HG03066 (cell line): ENCODE results near the gene DGLUCY.
"Not testable (repeated sequence)": the region's sequence is repeated elsewhere in the genome, so short reads cannot be mapped to it uniquely, and the experiment has no call there.

Experiments
- ATAC-seq: cut with Tn5 transposase; IDR thresholded peaks from one replicate; pipeline ENCODE4 v1.9.1; 2021; ENCODE audit warnings: low read depth; ENCODE audit not compliant: unreplicated experiment

DGLUCY gene

GRCh38 chr14:91230397-91231035 is 116.6 kb downstream of the DGLUCY start:
- ATAC-seq = no peak

DNA sequence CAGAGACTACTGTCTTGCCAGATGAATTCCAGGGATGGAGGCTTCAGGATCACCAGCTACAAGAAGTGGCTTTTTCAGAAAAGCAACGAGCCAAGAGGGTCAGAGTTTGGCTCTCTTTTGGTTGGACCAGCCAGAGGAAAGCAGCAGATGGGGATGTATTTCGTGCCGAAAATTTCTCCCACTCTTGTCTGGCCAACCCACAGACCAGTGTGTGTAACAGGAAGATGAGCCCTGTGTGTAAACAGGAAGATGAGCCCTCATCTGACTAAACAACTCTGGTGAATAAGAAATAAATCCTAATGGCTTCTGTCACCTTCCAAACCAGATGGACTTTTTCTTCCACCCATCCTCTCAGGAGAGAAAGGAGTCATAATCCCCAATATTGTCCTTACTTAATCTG is 117.6 kb downstream of the DGLUCY start:
- no peak for ATAC-seq

- ATAC-seq = no peak
These were observed 118.2 kb downstream of the DGLUCY start for GRCh38 chr14:91232052-91232451.

DNA sequence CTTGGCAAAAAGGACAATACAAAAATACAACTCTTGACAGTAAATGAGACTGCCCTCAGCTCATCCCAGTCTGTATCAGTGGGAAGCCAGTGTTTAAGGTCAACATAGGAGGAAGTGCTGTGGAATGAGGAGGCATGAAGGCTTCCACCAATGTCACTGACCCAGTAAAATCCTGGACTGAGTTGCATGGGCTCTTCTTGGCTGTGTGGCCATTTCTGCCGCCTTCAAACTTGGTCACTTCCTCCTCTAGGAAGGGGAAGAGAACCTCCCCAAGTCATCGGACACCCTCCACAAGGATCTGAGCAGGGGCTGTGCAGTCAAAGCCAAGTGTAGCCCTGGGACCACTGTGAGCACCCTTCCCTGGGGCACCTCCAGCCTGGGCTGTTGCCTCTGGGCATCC is 118.7 kb downstream of the DGLUCY start:
- no peak for ATAC-seq

- no peak for ATAC-seq
These were observed 120.3 kb downstream of the DGLUCY start for GRCh38 chr14:91233936-91234790.

- ATAC-seq = no peak
These were observed 120.9 kb downstream of the DGLUCY start for GRCh38 chr14:91234791-91235114.

GRCh38 chr14:91235841-91236240 is 122.0 kb downstream of the DGLUCY start:
- ATAC-seq = no peak

- ATAC-seq = no peak
These were observed 123.3 kb downstream of the DGLUCY start for GRCh38 chr14:91237219-91237618.

GRCh38 chr14:91238085-91238484 is 124.2 kb downstream of the DGLUCY start:
- no peak for ATAC-seq

DNA sequence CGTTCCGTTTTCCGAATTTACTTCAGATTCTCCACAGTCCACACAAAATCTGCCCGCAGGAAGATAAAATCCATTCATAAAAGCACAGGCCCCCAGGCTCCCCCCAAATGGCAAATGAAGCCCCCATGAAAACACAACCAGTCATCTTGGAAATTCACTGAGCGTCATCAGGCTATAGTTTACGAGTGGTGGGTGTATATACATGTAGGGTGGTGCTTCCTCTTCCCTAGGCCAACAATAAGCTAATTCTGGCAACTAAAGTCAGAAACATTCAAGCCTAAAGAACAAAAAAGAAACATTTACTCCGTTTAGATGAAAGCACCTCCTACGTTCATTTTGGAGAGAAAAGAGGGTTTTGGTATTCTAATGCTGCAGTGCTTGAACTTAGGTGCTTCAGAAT is 124.8 kb downstream of the DGLUCY start:
- ATAC-seq = no peak

DNA sequence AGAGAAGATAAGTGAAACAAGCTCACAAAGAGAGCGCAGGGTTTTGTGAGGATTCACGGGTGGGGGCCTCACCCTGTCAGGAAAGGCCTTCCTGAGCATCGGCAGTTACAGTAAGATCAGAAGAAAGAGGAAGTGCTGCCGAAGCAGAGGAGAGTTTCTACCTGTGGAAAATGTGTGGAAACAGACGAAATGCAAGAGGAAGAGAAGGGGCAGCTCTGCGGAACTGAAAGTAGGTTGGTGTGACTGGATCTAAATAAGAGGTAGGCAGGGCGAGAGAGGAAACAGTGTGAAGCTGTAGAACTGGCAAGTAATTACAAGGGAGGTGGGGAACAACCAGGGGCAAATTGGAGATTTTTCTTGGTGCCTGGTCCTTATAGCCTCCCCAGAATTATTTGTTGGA is 128.0 kb downstream of the DGLUCY start:
- peak; percentile 72 for ATAC-seq

GRCh38 chr14:91242635-91243034 is 128.8 kb downstream of the DGLUCY start:
- ATAC-seq = no peak

DNA sequence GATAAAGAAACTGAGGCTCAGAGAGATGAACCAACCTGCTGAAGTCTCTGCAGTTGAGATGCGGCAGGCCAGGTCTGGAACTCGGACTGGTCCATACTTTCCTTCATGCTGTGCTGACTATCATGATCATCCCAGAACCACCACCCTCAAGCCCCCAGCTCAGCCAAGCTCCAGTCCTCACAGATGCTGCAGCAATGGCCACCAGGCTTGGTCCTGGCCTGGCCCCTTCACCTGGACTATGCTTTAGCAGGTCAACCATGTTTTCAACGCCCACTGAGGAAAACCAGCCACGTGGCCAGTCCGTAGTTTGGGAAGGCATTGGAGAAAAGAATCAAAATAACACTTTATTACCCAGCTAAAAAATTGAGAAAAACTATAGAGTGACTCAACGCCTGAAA is 129.2 kb downstream of the DGLUCY start:
- ATAC-seq = peak; percentile 6

- ATAC-seq = no peak
These were observed 130.6 kb downstream of the DGLUCY start, which contains the start of gene GPR68 for GRCh38 chr14:91244501-91244901. Gene GPR68 (minus strand): TSS chr14:91244704. CDS start chr14:91235050, 9,654 bp downstream.

GRCh38 chr14:91245029-91245428 is 131.2 kb downstream of the DGLUCY start:
- ATAC-seq = no peak

- not testable (repeated sequence) for ATAC-seq
These were observed 131.7 kb downstream of the DGLUCY start for GRCh38 chr14:91245616-91246015.

GRCh38 chr14:91246051-91246852 is 132.4 kb downstream of the DGLUCY start:
- ATAC-seq = no peak

- peak; percentile 78 for ATAC-seq
These were observed 136.2 kb downstream of the DGLUCY start for GRCh38 chr14:91249841-91250616.

GRCh38 chr14:91250912-91251311 is 137.0 kb downstream of the DGLUCY start:
- no peak for ATAC-seq
